ENCODE measurements around the gene PRRC2B.
"Not testable (repeated sequence)": the region's sequence is repeated elsewhere in the genome, so short reads cannot be mapped to it uniquely, and the experiment has no call there.

The PRRC2B gene

GRCh38 chr9:131491001-131491710 is 97.3 kb downstream of the PRRC2B start:
- no peak for DNase-seq

- no peak for DNase-seq
Measured at GRCh38 chr9:131492070-131492469, 98.2 kb downstream of the PRRC2B start.

- no peak for DNase-seq
Measured at GRCh38 chr9:131494296-131494870, 100.5 kb downstream of the PRRC2B start.

- no peak for DNase-seq
Measured at GRCh38 chr9:131495785-131496184, 101.9 kb downstream of the PRRC2B start.

GRCh38 chr9:131496844-131497405 is 103.0 kb downstream of the PRRC2B start:
- no peak for DNase-seq

- no peak for DNase-seq
Measured at GRCh38 chr9:131499254-131499767, 105.4 kb downstream of the PRRC2B start.

GRCh38 chr9:131500377-131500776 is 106.5 kb downstream of the PRRC2B start:
- peak; percentile 66 for DNase-seq

GRCh38 chr9:131500939-131501541 is 107.2 kb downstream of the PRRC2B start:
- peak; percentile 52 for DNase-seq

GRCh38 chr9:131502781-131503625 is 109.1 kb downstream of the PRRC2B start, which contains the start of gene POMT1:
Gene POMT1 (plus strand): TSS chr9:131502918. CDS start chr9:131504219, 1,301 bp downstream.
- peak; percentile 90 for DNase-seq

- DNase-seq, result peak; percentile 63
Measured at GRCh38 chr9:131503626-131504465, 110.0 kb downstream of the PRRC2B start.

- no peak for DNase-seq
Measured at GRCh38 chr9:131505012-131505411, 111.1 kb downstream of the PRRC2B start.

GRCh38 chr9:131511416-131511815 is 117.5 kb downstream of the PRRC2B start:
- DNase-seq, result no peak

GRCh38 chr9:131511880-131512279 is 118.0 kb downstream of the PRRC2B start:
- no peak for DNase-seq

- DNase-seq, result no peak
Measured at GRCh38 chr9:131513177-131513576, 119.3 kb downstream of the PRRC2B start.

- DNase-seq, result not testable (repeated sequence)
Measured at GRCh38 chr9:131515559-131516031, 121.7 kb downstream of the PRRC2B start.

- DNase-seq, result no peak
Measured at GRCh38 chr9:131516100-131516499, 122.2 kb downstream of the PRRC2B start.

- no peak for DNase-seq
Measured at GRCh38 chr9:131516930-131517329, 123.0 kb downstream of the PRRC2B start.

- DNase-seq, result no peak
Measured at GRCh38 chr9:131517761-131518190, 123.9 kb downstream of the PRRC2B start.

- no peak for DNase-seq
Measured at GRCh38 chr9:131518553-131518952, 124.7 kb downstream of the PRRC2B start.

GRCh38 chr9:131520503-131520902 is 126.6 kb downstream of the PRRC2B start:
- no peak for DNase-seq

GRCh38 chr9:131521203-131521602 is 127.3 kb downstream of the PRRC2B start:
- no peak for DNase-seq

Measured in activated naive CD4-positive, alpha-beta T cell treated with anti-CD3 and anti-CD28 coated beads, Interleukin-2, amount 50 U/mL, for 16 hours (primary cell).